Gastrocnemius medialis (tissue), 4 donors: ENCODE results near the gene CAMP. TPM values are rescaled to one million over a fixed set of nuclear protein-coding genes. Genes with fewer than 3 reads are reported as not detected.

Source experiments
- microRNA counts, 2 donors: library from miRNA; unstranded; fragments of <30 nt; microRNA quantifications; one replicate each; lab custom pipeline; 2016
- microRNA-seq, 2 donors: library from miRNA; unstranded; fragments of <30 nt; microRNA quantifications; one replicate each; pipeline ENCODE4, GENCODE V29; 2016; ENCODE audit warnings: borderline replicate concordance in 2 of 2
- total RNA-seq, 4 donors: library from RNA; depleted of rRNA; stranded (reverse); fragments of >200 nt; gene quantifications; one replicate each; pipeline versions ENCODE4 v1.1.0 to v1.2.3, GENCODE V29; 2016

The CAMP gene
- total RNA-seq, 4 donors from 2014 or later = not detected

MicroRNAs encoded within 50 kb of the gene (microRNA counts, 767-probe panel; counts per million panel counts)
- microRNA hsa-miR-4443 (lab: Ali Mortazavi, UCI) = 356 to 448 counts per million in 2 donors

Small RNA genes within 50 kb of the gene (microRNA-seq; reads per million reads assigned to microRNA genes)
- gene MIR4443 = 4.7 to 6.0 reads per million in 2 donors

Other genes with a start within 250 kb of the CAMP start
- gene MAP4, start 207.1 kb upstream of the CAMP start, total RNA-seq = 100 to 1,000 TPM; 597 to 976 (median 687) TPM
- gene CDC25A, start 35.1 kb upstream of the CAMP start, total RNA-seq = 1 to 10 TPM in 1 of 4 donors, under 1 TPM in 1, not detected in 2; 0.73 to 2.3 TPM
- gene ZNF589, start 17.6 kb downstream of the CAMP start, total RNA-seq = 1 to 10 TPM; 1.1 to 9.6 (median 3.0) TPM
- 10 to 100 TPM; 19.9 to 26.8 (median 23.3) TPM for gene NME6, start 77.9 kb downstream of the CAMP start, total RNA-seq
- not detected for gene SPINK8, start 110.2 kb downstream of the CAMP start, total RNA-seq
- not detected for gene FBXW12, start 148.7 kb downstream of the CAMP start, total RNA-seq
- gene PLXNB1, start 206.6 kb downstream of the CAMP start, total RNA-seq = 1 to 10 TPM; 2.8 to 7.2 (median 3.5) TPM
- 10 to 100 TPM in 2 of 4 donors, 1 to 10 TPM in 2; 4.9 to 12.2 (median 9.9) TPM for gene CCDC51, start 216.6 kb downstream of the CAMP start, total RNA-seq
- 100 to 1,000 TPM; 202 to 353 (median 294) TPM for gene TMA7, start 216.8 kb downstream of the CAMP start, total RNA-seq
- 1 to 10 TPM; 4.8 to 7.2 (median 7.0) TPM for gene ATRIP, start 223.2 kb downstream of the CAMP start, total RNA-seq